Measurements from ENCODE around the gene CDYL.
"Not testable (repeated sequence)": the region's sequence is repeated elsewhere in the genome, so short reads cannot be mapped to it uniquely, and the experiment has no call there.

The CDYL gene

GRCh38 chr6:4804095-4804494 is 27.9 kb downstream of the CDYL start:
- DNase-seq (ENCODE audit: low spot score) = no peak

DNA sequence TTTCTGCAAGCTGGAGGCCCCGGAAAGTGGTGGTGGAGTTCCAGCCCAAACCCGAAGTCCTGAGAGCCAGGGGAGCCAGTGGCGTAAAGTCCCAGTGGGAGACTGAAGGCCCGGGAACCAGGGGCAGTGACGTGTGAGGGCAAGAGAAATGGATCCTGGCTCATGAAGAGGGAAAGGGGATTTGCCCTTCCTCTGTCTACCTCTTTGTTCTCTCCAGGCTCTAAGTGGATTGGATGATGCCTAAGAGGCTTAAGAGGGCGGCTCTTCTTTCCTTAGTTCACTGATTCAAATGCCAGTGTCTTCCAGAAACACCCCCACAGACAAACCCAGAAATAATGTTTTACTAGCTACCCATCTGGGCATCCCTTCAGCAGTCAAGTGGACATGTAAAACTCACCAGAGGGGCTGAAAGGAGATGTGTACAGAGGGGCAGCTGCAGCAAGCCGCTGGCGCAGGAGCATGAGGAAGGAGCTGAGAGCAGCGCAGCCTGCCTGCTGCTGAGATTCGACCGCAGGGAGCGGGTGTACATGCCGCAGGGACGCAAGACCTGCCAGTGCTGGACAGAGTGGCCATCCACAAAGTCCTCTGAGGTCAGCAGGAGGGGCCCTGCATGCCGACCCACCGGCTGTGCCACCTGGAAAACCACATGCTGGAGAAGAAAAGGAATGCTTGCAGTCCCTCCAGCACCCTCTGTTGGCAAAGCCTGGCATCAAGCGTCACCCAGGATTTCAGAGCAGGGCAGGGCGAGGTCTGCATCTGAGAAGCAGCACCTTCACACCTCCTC is 29.5 kb downstream of the CDYL start:
- DNase-seq (ENCODE audit: low spot score) = no peak

- DNase-seq (ENCODE audit: low spot score) = no peak
Observed at GRCh38 chr6:4806337-4806725, 30.1 kb downstream of the CDYL start.

DNA sequence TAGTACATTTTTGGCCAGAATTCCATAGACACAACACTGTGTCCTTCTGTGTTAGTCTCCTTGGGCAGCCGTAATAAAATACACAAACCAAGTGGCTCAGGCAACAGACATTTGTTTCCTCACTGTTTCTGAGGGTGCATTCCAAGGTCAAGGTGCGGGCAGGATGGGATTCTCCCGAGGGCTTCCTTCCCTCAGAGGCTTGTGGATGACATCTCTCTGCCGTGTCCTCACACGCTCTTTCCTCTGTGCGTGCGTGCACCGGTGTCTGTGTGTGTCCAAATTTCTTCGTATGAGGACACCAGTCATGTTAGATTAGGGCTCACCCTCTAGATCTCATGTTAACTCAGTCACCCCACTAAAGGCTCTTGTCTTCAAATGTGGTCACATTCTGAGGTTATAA is 30.6 kb downstream of the CDYL start:
- DNase-seq (ENCODE audit: low spot score) = no peak

DNA sequence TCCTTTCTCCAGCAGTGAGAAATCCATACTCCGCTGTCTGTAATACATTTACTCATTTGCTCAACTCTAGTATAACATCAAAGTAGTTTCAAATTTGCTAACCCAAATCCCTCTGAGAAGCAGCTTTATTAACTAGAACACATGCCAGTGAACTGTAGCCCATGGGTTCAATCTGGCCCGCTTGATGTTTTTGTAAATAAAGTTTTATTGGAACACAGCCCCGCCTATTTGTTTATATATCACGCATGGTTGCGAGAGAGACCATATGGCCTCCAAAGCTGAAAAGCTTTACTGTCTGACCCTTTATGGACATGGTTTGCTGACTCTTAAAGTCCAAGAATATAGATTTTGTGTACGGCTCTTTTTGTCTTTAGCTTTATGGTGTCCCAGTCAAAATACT is 32.2 kb downstream of the CDYL start:
- DNase-seq (ENCODE audit: low spot score) = no peak

GRCh38 chr6:4809999-4810918 is 34.1 kb downstream of the CDYL start:
- no peak for DNase-seq (ENCODE audit: low spot score)

DNA sequence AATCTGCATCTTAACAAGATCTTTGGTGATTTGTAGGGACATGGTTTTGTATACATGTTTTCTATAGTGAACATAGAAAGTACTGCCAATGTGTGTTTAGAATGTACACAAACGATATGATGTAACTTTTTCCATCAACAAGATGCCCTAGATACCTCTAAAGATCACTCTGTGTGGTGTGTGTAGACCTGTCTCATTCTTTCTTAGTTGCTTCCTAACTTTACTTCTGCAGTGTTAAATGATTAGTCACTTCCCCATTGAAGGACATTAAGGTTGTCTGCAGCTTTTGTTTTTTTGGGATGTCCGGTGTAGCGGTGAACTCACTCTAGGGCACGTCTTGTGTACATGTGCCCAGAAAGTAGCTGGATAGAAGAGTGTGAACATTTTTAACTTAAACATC is 35.9 kb downstream of the CDYL start:
- DNase-seq (ENCODE audit: low spot score) = no peak

GRCh38 chr6:4813055-4813454 is 36.9 kb downstream of the CDYL start:
- no peak for DNase-seq (ENCODE audit: low spot score)

DNA sequence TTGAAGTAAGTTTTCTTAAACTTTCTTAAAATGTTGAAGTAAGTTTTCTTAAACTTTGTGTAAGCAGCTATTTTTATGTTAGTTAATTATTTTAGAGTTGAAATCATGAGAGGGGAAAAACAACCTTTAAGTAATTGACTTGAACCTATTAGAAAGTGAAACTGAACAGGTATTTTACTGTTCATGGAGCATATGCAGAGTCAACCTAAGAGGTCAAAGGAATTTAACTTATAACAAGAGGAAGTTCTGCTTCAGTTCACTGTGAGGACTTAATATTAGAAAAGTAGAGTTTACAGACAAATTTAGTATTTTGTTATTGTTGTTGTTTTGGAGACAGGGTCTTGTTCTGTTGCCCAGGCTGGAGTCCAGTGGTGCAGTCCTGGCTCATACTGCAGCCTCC is 38.0 kb downstream of the CDYL start:
- no peak for DNase-seq (ENCODE audit: low spot score)

- no peak for DNase-seq (ENCODE audit: low spot score)
Observed at GRCh38 chr6:4814987-4815386, 38.8 kb downstream of the CDYL start.

GRCh38 chr6:4815584-4815983 is 39.4 kb downstream of the CDYL start:
- no peak for DNase-seq (ENCODE audit: low spot score)

- no peak for DNase-seq (ENCODE audit: low spot score)
Observed at GRCh38 chr6:4816904-4817303, 40.7 kb downstream of the CDYL start.

DNA sequence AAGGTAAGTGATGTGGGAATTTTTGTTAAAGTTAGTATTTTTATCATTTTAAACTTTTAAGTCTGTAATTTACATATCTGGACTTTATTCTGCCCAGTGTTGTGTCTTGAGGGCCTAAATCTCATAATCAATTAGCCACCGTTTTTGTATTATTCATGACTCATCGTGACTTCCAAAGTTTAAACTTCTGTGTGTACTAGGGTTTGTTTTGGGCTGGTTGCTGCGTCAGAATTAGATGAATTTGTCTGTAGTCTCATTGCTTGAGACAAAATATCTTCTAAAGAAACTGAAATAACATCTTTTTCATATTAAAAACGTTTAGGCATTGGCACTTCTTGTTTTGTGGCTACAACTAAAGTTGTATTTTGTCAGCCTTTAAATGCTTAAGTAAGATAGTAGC is 41.3 kb downstream of the CDYL start:
- DNase-seq (ENCODE audit: low spot score) = no peak

GRCh38 chr6:4818272-4818938 is 42.2 kb downstream of the CDYL start:
- no peak for DNase-seq (ENCODE audit: low spot score)

DNA sequence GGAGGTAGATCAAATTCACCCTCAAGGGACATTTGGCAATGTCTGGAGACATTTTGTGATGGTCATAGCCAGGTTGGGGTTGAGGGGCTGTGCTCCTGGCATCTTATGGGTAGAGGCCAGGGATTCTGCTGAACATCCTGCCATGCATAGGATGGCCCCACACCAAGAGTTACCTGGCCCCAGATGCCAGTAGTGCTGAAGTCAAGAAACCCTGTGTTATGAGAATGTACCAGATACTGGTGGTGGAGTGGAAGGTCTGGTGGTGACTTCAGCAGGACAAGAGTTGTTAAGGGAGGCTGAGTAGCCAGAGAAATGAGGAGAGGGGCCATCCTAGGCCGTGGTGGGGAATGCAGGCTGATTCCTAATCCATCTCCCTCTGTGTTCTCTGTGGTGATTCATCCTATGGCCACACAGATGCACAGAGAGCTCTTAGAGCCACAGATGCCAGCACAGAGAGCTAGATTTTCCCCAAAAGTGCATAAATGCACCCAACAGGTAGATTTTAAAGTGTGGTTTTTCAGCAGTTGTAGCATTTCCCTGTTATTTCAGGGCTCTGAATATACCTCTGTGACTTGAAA is 43.6 kb downstream of the CDYL start:
- DNase-seq (ENCODE audit: low spot score) = no peak

- DNase-seq (ENCODE audit: low spot score) = peak; percentile 62
Observed at GRCh38 chr6:4820704-4821276, 44.6 kb downstream of the CDYL start.

- DNase-seq (ENCODE audit: low spot score) = no peak
Observed at GRCh38 chr6:4822476-4822875, 46.3 kb downstream of the CDYL start.

DNA sequence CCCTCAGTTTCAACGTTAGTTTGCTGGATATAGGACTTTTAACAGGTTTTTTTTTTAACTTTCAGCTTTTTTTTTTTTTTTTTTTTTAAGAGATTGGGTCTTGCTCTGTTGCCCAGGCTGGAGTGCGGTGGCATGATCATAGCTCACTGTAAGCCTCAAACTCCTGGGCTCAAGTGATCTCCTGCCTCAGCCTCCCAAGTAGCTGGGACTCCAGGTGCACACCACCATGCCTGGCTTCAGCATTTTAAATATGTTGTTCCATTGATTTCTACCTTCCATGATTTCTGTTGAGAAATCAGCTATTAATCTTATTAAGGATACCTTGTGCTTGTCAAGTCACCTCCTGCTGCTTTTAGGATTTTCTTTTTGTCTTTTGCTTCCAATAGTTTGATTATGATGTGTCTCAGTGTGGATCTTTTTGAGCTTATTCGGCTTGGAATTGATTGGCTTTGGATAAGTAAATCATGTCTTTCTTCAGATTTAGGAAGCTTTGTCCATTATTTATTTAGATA is 52.0 kb downstream of the CDYL start:
- no peak for DNase-seq (ENCODE audit: low spot score)

- DNase-seq (ENCODE audit: low spot score) = no peak
Observed at GRCh38 chr6:4829089-4829488, 52.9 kb downstream of the CDYL start.

GRCh38 chr6:4835540-4835939 is 59.3 kb downstream of the CDYL start:
- DNase-seq (ENCODE audit: low spot score) = not testable (repeated sequence)

GRCh38 chr6:4840169-4840568 is 64.0 kb downstream of the CDYL start:
- no peak for DNase-seq (ENCODE audit: low spot score)

DNA sequence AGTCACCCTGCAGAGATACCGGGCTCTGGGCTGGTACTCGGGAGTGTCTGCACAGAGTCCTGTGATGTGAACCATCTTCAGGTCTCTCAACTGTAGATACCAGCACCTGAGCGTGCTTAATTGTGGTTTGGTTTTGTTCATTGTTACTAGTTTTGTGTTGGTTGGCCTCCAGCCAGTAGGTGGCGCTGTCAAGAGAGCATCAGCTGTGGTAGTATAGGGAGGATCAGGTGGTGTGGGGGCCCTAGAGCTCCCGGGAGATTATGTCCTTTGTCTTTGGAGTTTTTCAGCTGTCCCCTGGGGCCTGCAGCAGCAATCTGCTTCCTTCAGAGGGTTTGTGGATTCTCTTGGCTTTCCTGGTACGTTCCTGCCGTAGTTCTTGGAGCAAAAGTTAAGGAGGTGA is 67.9 kb downstream of the CDYL start:
- peak; percentile 9 for DNase-seq (ENCODE audit: low spot score)
